GM12892 (cell line): ENCODE results near the gene TRIP11.

ENCODE experiments used
- DNase-seq: peaks from one replicate; pipeline ENCODE4 v3.0.0; 2011; ENCODE audit not compliant: insufficient read length
- FAIRE-seq: peaks from 2 replicates; lab custom pipeline; 2011; peaks lifted over from hg19 to GRCh38; lab: Jason Lieb, UNC
- POLR2A ChIP-seq: IDR thresholded peaks from 2 replicates; pipeline ENCODE4 v1.6.1; 2011; ENCODE audit warnings: low read depth, low read length, control low read depth
- POLR2AphosphoS5 ChIP-seq: IDR thresholded peaks from 2 replicates; pipeline ENCODE4 v1.6.1; 2011; ENCODE audit warnings: low read depth, low read length, control low read depth
- TAF1 ChIP-seq: IDR thresholded peaks from 2 replicates; pipeline ENCODE4 v1.6.1; 2011; ENCODE audit warnings: low read depth, mild to moderate bottlenecking, control low read depth, low read length, borderline replicate concordance

The TRIP11 gene

DNA sequence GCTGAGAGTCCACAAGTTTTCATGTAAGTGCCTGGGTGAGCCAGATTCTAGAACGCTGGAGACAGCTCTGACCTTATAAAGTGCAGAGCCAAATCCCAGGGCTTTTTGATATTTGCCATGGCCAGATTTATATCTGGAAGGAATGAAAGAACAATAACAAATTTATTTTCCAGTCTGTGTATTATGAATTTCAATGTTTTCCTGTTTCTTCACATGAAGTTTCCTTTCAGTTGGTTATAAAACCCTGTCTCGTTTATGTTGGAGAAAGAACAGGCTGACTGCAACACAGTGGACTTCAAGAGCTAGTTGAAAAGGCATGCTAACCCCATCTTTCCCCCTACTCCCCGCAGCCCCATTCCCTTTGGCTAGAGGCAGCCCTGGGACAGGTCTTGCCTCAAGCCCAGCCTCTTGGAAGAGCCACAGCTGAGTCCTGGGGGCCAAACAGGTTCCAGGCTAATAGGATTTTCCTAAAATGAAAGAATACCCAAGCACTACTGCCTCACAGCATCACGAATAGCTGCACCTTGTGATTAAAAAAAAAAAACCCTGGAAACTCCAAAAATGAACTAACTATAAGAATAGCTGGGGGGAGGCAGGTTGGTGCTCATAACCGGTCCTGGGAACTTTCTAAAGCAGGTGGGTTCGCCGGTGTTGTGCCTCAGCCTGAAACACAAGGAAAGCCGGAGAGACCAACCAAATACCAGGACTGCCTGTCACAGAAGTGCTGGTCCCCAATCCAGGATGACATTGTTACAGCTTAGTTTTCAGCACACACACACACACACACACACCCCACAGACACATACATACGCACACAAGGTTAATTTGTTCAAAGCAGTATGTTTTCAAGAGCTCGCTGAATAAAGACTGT, 93.9 kb downstream of the TRIP11 start:
- no peak for FAIRE-seq
- DNase-seq: no peak

GRCh38 chr14:91942946-91943345, 96.9 kb downstream of the TRIP11 start:
- DNase-seq: no peak
- TF ChIP-seq TAF1 (no peak), POLR2AphosphoS5 (no peak), POLR2A (no peak)
- FAIRE-seq: no peak

More for the DNA sequence above, 93.9 kb downstream of the TRIP11 start:
- no peak for TF ChIP-seq POLR2A

DNA sequence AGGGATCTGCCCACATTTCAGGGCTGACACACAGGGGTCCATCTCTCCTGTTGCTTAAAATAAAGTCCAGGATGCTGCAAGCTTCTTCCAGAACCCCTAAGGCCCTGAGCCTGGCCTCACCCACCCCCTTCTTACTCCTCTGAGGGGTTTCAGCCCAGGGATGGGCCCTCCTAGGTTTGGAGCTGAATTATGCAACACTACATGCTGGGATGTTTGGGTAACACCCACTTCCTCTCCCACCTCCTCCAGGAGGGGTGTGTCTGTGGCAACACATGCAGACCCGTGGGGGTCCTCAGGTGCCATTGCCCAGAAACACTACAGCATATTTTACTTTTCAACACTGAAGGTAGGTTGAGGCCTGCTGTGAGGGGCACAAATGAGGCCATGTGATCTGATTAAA, 97.7 kb downstream of the TRIP11 start:
- FAIRE-seq (no peak), DNase-seq (no peak)
- TF ChIP-seq TAF1 (no peak), POLR2A (no peak), POLR2AphosphoS5 (no peak)

DNA sequence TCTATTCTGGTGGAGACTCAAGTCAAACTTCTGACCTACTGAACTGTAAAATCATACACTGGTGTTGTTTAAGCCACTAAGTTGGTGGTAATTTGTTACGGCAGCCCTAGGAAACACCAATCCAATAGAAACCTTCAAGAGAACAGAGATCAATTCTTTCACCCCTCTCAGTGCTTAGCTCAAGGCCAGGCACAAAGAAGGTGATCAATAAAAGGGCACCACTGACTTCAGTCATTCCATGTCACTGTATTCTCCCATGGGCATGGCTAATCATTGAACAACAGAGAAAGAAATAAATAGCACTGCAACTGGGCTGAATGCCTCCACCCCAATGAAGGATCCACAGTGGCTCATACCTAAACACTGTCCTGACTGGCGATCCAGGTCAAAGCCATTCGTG, 99.7 kb downstream of the TRIP11 start:
- TF ChIP-seq POLR2A (no peak), TAF1 (no peak), POLR2AphosphoS5 (no peak)
- FAIRE-seq: no peak
- DNase-seq: no peak

DNA sequence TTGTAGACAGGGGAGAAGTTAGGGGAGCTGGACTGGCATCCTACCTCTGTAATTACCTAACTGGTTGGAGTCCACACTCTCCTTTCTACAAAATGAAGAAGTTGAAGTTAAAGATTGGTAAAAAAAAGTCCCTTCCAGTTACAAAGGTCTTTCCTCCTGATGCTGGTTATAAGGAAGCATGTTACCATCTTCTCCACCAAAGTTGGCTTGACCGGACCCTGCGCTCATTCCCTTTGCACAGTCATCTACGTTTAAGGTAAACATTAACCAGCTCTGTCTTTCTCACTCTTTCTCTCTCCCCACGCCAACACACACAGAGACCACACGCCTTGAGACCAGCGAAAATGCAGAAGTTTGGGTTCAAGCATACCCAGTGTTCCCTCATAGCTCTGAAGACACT, 104.3 kb downstream of the TRIP11 start:
- TF ChIP-seq POLR2A (no peak), POLR2AphosphoS5 (no peak), TAF1 (no peak)
- no peak for FAIRE-seq
- no peak for DNase-seq

- DNase-seq (no peak), FAIRE-seq (no peak)
- TF ChIP-seq POLR2AphosphoS5 (no peak), POLR2A (no peak), TAF1 (no peak)
Measured at GRCh38 chr14:91934554-91935285, 105.1 kb downstream of the TRIP11 start.

- no peak for FAIRE-seq
- no peak for DNase-seq
- no peak for TF ChIP-seq TAF1
- no peak for TF ChIP-seq POLR2AphosphoS5
- TF ChIP-seq POLR2A: no peak
Measured at GRCh38 chr14:91931478-91932088, 108.3 kb downstream of the TRIP11 start.

DNA sequence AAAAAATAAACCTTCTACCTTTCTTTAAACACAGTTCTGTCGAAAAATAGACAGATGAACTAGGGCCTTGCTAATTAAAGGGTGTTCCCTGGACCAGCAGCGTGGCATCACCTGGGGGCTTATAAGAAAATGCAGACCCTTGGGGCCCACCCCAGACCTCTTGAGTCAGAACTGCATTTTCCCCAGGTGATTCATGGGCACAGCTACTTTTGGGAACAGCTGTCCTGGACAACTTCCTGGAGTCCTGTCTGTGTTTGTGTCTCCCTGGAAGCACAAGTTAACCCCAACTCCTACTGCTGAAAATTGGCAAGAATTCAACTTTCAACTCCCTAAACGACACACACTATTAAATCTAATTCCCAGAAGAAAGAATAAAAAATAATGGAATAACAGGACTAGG, 110.2 kb downstream of the TRIP11 start:
- DNase-seq (no peak), FAIRE-seq (no peak)
- no peak for TF ChIP-seq TAF1
- no peak for TF ChIP-seq POLR2AphosphoS5
- TF ChIP-seq POLR2A: no peak

- TF ChIP-seq TAF1 (no peak), POLR2A (no peak), POLR2AphosphoS5 (no peak)
- FAIRE-seq (no peak), DNase-seq (no peak)
Measured at GRCh38 chr14:91927800-91928199, 112.1 kb downstream of the TRIP11 start.

DNA sequence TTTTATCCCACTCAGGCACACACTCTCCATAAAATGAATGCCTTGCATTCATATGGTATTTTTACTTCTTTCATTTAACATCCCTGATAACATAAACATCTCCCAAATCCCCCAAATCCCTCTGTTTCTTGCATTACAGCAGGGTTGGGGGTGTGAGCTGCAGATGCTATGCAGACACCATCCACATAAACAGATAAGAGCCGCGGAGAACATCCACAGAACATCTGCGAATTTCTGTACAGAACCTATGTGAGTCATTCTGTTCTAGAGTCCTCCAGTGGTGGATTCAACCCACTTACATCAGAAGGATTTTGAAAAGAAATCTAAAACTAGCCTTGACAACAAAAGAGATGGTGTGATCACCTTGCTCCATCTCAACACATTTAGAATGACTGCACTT, 112.7 kb downstream of the TRIP11 start:
- FAIRE-seq (no peak), DNase-seq (no peak)
- TF ChIP-seq POLR2AphosphoS5 (no peak), TAF1 (no peak), POLR2A (no peak)

DNA sequence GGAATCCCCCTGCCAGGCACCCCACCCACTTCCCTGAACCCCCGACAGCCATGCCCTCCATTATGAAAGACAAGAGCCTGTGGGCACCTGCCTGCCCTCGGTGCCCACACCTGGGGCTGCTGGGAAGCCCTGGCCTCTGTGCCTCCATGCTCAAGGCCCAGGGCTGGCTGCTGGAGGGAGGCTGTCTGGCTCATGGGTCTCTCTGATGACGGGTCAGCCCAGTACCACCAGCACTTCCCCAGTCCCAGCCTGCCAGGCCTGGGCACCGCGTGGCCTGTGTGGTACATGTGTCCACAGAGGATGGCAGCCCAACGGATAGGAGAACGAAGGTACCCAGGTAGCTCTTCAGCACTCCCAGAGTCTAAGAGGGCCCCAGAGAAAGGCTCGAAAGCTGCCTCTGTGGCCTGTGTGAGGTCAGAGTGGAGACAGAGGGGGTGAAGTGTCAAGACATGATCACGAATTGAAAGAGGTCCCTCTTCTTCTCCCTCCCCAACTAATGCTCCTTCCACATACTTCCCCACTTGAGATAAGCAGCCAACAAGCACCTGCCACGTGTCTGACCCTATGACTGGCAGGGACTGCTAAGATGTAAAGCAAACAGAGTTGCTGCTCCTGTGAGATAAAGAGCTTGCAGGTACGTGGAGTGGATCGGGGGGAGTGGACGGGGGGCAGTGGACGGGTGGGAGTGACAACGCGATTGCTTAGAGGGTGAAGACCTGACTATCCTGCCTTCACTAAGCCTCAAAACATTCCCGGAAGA, 113.5 kb downstream of the TRIP11 start:
- no peak for FAIRE-seq
- TF ChIP-seq POLR2A: no peak
- TF ChIP-seq POLR2AphosphoS5: no peak
- no peak for TF ChIP-seq TAF1
- DNase-seq: no peak
